Measurements from ENCODE around the gene ARL4C.
"Not testable (repeated sequence)": the region's sequence is repeated elsewhere in the genome, so short reads cannot be mapped to it uniquely, and the experiment has no call there.

Gene ARL4C

DNA sequence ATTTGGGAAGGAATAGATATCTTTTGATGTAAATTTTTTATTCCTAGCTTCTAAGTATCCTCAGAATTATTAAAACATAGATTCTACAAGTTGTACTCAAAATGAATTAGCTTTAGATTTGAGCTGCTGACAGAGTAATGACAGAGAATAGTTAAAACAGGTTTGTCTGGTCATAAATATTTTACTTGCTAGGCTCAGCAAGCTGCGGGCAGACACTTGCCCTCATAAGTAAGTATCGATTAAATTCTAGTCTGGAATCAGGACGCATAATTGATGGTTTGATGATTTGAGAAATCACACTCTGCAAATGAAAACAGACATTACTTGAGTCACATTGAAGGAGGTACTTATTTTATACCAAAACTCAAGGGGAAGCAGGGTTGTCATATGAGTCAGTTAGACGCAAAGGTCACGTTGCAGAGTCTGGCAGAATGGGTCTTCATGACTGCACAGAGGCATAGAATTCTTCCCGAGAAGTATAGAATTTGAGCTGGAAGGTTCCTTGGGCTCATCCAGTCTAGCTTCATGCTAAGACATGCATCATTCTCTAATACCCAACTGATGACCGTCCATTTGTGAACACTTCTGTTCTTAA, 27.5 kb downstream of the ARL4C start:
- no peak overlapping the region for H3K27ac ChIP-seq (ENCODE audit: low read depth, low read length)
- H3K9me3 ChIP-seq (ENCODE audit: control insufficient read depth, insufficient read depth, low read length) = no peaks in the 10 kb centered on the region
- H3K36me3 ChIP-seq (ENCODE audit: control insufficient read depth, insufficient read depth, low read length) = no peaks in the 10 kb centered on the region
- H3K27me3 ChIP-seq (ENCODE audit: control insufficient read depth, insufficient read depth, low read length) = no peaks in the 10 kb centered on the region
- no peaks in the 10 kb centered on the region for H3K4me1 ChIP-seq (ENCODE audit: control insufficient read depth, insufficient read depth, low read length)
- no peak overlapping the region for H3K9ac ChIP-seq (ENCODE audit: low read depth, low read length)
- H3K4me3 ChIP-seq (ENCODE audit: low read depth, low read length) = no peak overlapping the region

DNA sequence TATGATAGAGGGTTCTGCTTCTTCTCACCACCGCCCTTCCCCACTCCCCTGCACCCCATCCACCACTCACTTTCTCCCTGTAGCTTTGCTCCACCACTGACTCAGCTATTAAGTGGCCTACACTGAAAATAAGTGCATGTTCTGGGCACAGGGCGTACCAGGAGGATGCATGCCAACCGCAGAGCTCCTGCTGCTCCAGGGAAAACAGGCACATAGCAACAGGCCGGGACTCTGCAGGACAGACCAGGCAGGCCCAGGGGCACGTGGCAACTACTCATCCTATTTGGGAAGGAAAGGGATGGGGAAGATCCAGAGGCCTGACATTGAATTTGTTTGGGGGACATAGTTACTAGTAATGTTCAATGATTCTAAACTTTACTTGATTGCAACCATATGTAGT, 28.4 kb downstream of the ARL4C start:
- H3K27me3 ChIP-seq (ENCODE audit: control insufficient read depth, insufficient read depth, low read length) = no peaks in the 10 kb centered on the region
- no peak overlapping the region for H3K4me3 ChIP-seq (ENCODE audit: low read depth, low read length)
- H3K4me1 ChIP-seq (ENCODE audit: control insufficient read depth, insufficient read depth, low read length) = no peaks in the 10 kb centered on the region
- H3K36me3 ChIP-seq (ENCODE audit: control insufficient read depth, insufficient read depth, low read length) = no peaks in the 10 kb centered on the region
- no peaks in the 10 kb centered on the region for H3K9me3 ChIP-seq (ENCODE audit: control insufficient read depth, insufficient read depth, low read length)
- H3K27ac ChIP-seq (ENCODE audit: low read depth, low read length) = no peak overlapping the region
- no peak overlapping the region for H3K9ac ChIP-seq (ENCODE audit: low read depth, low read length)

DNA sequence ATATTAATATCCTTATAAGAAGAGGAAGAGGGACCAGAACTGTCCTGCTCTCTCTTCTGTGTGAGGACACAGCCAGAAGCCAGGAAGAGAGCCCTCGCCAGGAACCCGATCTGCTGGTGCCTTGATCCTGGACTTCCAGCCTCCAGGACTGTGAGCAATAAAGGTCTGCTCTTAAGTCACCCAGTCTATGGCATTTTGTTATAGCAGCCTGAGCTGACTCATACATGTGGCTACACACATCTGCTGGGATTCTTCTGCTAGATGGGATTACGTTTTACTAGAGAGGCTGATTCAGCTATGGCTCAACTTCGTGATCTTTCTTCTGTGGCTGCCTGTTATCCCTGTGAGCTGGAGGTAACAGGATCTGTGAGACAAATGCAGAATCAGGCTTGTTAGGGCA, 29.6 kb downstream of the ARL4C start:
- Histone ChIP-seq H3K36me3 (ENCODE audit: control insufficient read depth, insufficient read depth, low read length) (no peaks in the 10 kb centered on the region), H3K4me3 (ENCODE audit: low read depth, low read length) (no peak overlapping the region), H3K9me3 (ENCODE audit: control insufficient read depth, insufficient read depth, low read length) (no peaks in the 10 kb centered on the region), H3K27ac (ENCODE audit: low read depth, low read length) (no peak overlapping the region), H3K4me1 (ENCODE audit: control insufficient read depth, insufficient read depth, low read length) (no peaks in the 10 kb centered on the region), H3K27me3 (ENCODE audit: control insufficient read depth, insufficient read depth, low read length) (no peaks in the 10 kb centered on the region), H3K9ac (ENCODE audit: low read depth, low read length) (no peak overlapping the region)

DNA sequence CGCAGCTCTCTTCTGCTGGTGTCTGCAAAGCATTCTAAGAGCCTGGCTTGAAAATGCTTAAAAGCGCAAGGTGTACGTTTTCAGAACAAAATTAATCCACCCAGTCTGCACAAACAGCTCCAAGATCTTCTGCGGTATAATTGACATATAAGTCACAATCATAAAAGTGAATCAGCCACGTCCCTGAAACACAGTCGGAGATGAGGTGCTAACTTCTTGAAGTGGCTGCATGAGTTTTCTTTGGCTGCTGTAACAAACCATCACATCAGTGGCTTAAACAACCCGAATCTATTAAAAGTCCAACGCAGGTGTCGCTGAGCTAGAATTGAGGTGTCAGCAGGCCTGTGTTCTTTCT, 32.6 kb downstream of the ARL4C start:
- H3K9ac ChIP-seq (ENCODE audit: low read depth, low read length) = no peak overlapping the region
- no peak overlapping the region for H3K27ac ChIP-seq (ENCODE audit: low read depth, low read length)
- no peaks in the 10 kb centered on the region for H3K4me1 ChIP-seq (ENCODE audit: control insufficient read depth, insufficient read depth, low read length)
- H3K4me3 ChIP-seq (ENCODE audit: low read depth, low read length) = no peak overlapping the region
- H3K27me3 ChIP-seq (ENCODE audit: control insufficient read depth, insufficient read depth, low read length) = no peaks in the 10 kb centered on the region
- H3K36me3 ChIP-seq (ENCODE audit: control insufficient read depth, insufficient read depth, low read length) = no peaks in the 10 kb centered on the region
- H3K9me3 ChIP-seq (ENCODE audit: control insufficient read depth, insufficient read depth, low read length) = no peaks in the 10 kb centered on the region

DNA sequence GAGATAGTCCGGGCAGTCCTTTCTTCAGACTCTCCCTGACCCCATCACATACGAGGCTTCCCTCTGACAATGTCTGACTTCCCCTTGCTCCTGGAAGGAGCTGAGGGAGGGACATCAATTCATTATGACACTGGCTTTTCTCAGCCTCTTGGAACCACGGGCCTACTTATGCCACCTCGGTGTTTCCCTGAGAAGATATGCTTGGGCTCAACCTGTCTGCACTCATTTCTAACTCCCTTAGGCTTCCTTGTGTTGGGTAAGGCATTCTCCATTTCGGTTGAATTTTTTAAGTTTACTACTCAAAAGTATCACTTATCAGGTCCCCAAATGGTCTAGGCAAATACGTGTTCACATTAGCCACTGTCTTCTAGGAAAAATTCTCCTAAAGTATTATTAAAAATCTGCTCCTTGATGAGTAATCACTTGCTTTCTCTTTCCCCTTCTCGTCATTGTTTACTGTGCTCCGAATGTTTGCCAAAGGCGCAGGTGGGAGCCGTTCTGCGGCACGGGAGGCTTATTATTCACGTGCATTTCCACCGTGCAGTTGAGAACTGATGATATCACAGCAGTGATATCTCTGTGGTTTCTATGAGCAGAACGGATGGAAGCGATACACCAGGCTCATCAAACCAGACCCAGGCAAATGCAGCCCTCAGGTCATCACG, 33.1 kb downstream of the ARL4C start:
- no peak overlapping the region for H3K9ac ChIP-seq (ENCODE audit: low read depth, low read length)
- H3K27ac ChIP-seq (ENCODE audit: low read depth, low read length) = no peak overlapping the region
- H3K36me3 ChIP-seq (ENCODE audit: control insufficient read depth, insufficient read depth, low read length) = no peaks in the 10 kb centered on the region
- H3K27me3 ChIP-seq (ENCODE audit: control insufficient read depth, insufficient read depth, low read length) = no peaks in the 10 kb centered on the region
- no peaks in the 10 kb centered on the region for H3K9me3 ChIP-seq (ENCODE audit: control insufficient read depth, insufficient read depth, low read length)
- H3K4me1 ChIP-seq (ENCODE audit: control insufficient read depth, insufficient read depth, low read length) = no peaks in the 10 kb centered on the region
- H3K4me3 ChIP-seq (ENCODE audit: low read depth, low read length) = no peak overlapping the region

DNA sequence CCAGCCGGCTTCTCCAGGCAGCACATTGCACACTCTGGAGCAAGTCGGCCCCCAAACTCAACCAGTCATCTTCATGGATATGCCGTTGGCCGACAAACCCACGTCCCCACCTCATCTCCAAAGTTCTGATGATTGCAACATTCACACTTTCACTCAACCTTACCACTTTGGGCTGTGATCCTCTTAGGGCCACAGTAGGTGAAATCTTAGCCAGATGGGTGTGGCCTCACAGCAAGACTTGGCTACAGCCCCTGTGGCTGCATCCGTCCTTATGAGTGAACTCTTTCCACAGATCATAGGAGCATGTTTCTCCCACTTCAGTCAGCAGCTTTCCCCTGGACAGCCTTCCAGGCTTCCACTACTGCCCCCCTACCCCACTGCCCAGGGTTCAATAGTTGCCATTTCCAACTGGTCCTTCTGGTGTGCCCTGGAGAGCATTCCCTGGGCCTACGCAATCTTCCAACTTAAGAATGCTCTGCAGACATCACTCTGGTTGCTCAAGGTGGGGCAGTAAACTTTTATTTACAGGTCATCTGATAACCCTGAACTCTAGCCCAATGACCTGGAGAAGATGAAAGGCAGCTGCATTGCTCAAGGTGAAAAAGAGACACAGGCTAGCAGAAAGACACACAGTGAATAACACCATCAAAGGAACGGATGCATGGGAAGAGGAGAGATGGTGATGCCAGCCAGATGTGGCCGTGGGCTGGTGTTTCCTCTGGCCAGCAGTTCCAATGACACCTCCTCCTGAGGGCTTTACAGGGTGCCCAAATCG, 34.5 kb downstream of the ARL4C start:
- no peak overlapping the region for H3K4me3 ChIP-seq (ENCODE audit: low read depth, low read length)
- no peaks in the 10 kb centered on the region for H3K4me1 ChIP-seq (ENCODE audit: control insufficient read depth, insufficient read depth, low read length)
- H3K27ac ChIP-seq (ENCODE audit: low read depth, low read length) = no peak overlapping the region
- H3K27me3 ChIP-seq (ENCODE audit: control insufficient read depth, insufficient read depth, low read length) = no peaks in the 10 kb centered on the region
- no peaks in the 10 kb centered on the region; the same call in 1 of the 2 replicates for H3K9me3 ChIP-seq (ENCODE audit: control insufficient read depth, insufficient read depth, low read length)
- no peak overlapping the region for H3K9ac ChIP-seq (ENCODE audit: low read depth, low read length)
- no peaks in the 10 kb centered on the region for H3K36me3 ChIP-seq (ENCODE audit: control insufficient read depth, insufficient read depth, low read length)

DNA sequence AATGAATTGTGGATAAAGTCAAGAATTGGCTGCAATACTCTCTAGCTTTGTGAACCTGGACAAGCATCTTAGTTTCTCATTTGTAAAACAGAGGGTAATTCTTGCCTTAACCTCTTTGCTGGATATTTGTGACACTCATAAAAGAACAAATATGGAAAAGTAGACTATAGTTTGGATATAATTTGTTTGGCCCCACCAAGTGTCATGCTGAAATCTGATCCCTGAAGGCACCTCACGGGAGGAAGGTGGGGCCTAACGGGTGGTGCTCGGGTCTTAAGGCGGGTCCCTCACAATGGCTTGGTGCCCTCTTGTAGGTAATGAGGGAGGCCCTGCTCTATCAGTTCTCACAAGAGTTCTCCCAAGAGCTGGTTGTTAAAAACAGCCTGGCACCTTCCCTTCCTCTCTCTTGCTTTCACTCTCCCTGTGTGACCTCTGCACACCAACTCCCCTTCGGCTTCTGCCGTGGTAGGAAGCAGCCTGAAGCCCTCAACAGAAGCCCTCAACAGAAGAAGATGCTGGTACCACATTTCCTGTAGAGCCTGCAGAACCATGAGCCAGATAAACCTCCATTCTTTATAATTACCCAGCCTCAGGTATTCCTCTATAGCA, 37.4 kb downstream of the ARL4C start:
- Histone ChIP-seq H3K27ac (ENCODE audit: low read depth, low read length) (no peak overlapping the region), H3K4me1 (ENCODE audit: control insufficient read depth, insufficient read depth, low read length) (no peaks in the 10 kb centered on the region), H3K9ac (ENCODE audit: low read depth, low read length) (no peak overlapping the region), H3K36me3 (ENCODE audit: control insufficient read depth, insufficient read depth, low read length) (no peaks in the 10 kb centered on the region), H3K27me3 (ENCODE audit: control insufficient read depth, insufficient read depth, low read length) (no peaks in the 10 kb centered on the region), H3K9me3 (ENCODE audit: control insufficient read depth, insufficient read depth, low read length) (no peaks in the 10 kb centered on the region; the same call in 1 of the 2 replicates), H3K4me3 (ENCODE audit: low read depth, low read length) (no peak overlapping the region)

DNA sequence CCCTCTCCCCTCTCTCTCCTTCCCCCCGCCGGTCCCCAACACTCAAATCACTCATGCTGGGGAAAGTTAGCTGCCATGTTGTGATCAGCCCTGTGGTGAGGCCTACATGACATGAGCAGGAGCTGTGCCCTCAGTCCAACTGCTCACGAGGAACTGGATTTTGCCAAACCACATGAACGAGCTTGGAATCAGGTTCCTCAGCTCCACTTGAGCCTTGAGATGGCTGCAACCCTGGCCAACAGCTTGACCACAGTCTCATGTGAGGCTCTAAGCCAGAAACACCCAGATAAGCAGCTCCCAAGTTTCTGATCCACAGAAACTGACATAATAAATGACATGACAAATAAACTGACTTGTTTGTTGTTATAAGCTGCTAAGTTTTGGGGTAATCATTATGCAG, 38.4 kb downstream of the ARL4C start:
- Histone ChIP-seq H3K4me3 (ENCODE audit: low read depth, low read length) (no peak overlapping the region), H3K36me3 (ENCODE audit: control insufficient read depth, insufficient read depth, low read length) (no peaks in the 10 kb centered on the region), H3K9ac (ENCODE audit: low read depth, low read length) (no peak overlapping the region), H3K9me3 (ENCODE audit: control insufficient read depth, insufficient read depth, low read length) (no peaks in the 10 kb centered on the region; the same call in 1 of the 2 replicates), H3K4me1 (ENCODE audit: control insufficient read depth, insufficient read depth, low read length) (no peaks in the 10 kb centered on the region), H3K27ac (ENCODE audit: low read depth, low read length) (no peak overlapping the region), H3K27me3 (ENCODE audit: control insufficient read depth, insufficient read depth, low read length) (no peaks in the 10 kb centered on the region)

DNA sequence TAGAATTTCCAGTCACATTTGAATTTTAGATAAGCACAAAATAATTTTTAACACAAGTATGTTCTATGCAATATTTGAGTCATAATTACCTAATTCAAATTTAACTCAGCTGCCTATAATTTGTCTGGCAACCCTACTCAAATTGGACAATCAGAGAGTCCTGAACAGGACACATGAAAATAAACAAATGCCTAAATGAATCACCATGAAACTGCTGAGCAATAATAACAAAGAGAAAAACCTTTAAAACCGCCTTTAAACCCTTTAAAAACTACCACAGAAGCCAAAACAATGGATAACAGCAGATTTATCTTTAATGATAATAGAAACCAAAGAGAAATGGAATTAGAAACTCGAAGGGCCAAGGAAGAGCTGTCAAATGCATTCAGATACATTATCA, 39.5 kb downstream of the ARL4C start:
- Histone ChIP-seq H3K9me3 (ENCODE audit: control insufficient read depth, insufficient read depth, low read length) (no peaks in the 10 kb centered on the region; the same call in 1 of the 2 replicates), H3K27ac (ENCODE audit: low read depth, low read length) (no peak overlapping the region), H3K9ac (ENCODE audit: low read depth, low read length) (no peak overlapping the region), H3K4me1 (ENCODE audit: control insufficient read depth, insufficient read depth, low read length) (no peaks in the 10 kb centered on the region), H3K27me3 (ENCODE audit: control insufficient read depth, insufficient read depth, low read length) (no peaks in the 10 kb centered on the region), H3K36me3 (ENCODE audit: control insufficient read depth, insufficient read depth, low read length) (no peaks in the 10 kb centered on the region), H3K4me3 (ENCODE audit: low read depth, low read length) (no peak overlapping the region)

DNA sequence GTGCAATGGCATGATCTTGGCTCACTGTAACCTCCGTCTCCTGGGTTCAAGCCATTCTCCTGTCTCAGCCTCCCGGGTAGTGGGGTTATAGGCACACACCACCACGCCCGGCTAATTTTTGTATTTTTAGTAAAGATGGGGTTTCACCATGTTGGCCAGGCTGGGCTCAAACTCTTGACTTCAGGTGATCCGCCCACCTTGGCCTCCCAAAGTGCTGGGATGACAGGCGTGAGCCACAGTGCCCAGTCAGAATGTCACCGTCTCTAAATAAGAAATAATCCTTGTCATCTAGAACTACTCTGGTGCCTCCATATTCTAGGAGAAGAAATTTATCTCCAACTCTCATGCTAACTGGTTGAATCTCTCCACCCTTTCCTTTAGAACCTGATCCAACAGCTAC, 41.6 kb downstream of the ARL4C start:
- H3K27ac ChIP-seq (ENCODE audit: low read depth, low read length); H3K36me3 ChIP-seq (ENCODE audit: control insufficient read depth, insufficient read depth, low read length); H3K27me3 ChIP-seq (ENCODE audit: control insufficient read depth, insufficient read depth, low read length); H3K4me3 ChIP-seq (ENCODE audit: low read depth, low read length); H3K9ac ChIP-seq (ENCODE audit: low read depth, low read length); H3K9me3 ChIP-seq (ENCODE audit: control insufficient read depth, insufficient read depth, low read length): not testable (repeated sequence)
- H3K4me1 ChIP-seq (ENCODE audit: control insufficient read depth, insufficient read depth, low read length) = peaks cover 16% of the 10 kb centered on the region

DNA sequence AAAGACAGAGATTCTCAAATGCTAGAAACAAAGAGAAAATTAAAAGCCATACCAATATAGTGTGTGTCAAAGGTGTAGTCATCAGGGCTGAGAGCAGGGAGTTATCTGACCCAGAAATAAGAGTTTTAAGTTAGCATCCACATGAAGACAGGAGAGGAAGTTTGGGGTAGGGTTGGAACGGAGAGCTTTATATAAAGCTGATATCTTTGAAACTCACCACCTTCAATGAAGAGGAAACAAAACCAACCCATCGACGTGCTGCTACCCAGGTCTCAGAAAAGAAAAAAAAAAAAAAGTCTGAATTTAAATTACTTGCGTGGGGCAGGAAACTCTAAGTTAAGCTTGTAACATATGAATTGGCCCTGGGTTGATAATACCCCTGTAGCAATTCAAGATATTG, 42.4 kb downstream of the ARL4C start:
- Histone ChIP-seq H3K9ac (ENCODE audit: low read depth, low read length) (no peak overlapping the region), H3K4me3 (ENCODE audit: low read depth, low read length) (no peak overlapping the region), H3K9me3 (ENCODE audit: control insufficient read depth, insufficient read depth, low read length) (no peaks in the 10 kb centered on the region; the same call in 1 of the 2 replicates), H3K36me3 (ENCODE audit: control insufficient read depth, insufficient read depth, low read length) (no peaks in the 10 kb centered on the region), H3K27me3 (ENCODE audit: control insufficient read depth, insufficient read depth, low read length) (no peaks in the 10 kb centered on the region), H3K27ac (ENCODE audit: low read depth, low read length) (no peak overlapping the region), H3K4me1 (ENCODE audit: control insufficient read depth, insufficient read depth, low read length) (peaks cover 23% of the 10 kb centered on the region)
